NCI-H2196 (cell line): ENCODE measurements around the gene SLC25A22.
A peak's percentile ranks its signal among the peaks of the same experiment; 100 is the strongest.

Experiments
- DNase-seq: peaks from one replicate; lab custom pipeline; 2025; ENCODE audit not compliant: unreplicated experiment; lab: John Stamatoyannopoulos, UW

The SLC25A22 gene

GRCh38 chr11:798093-798713, at the start of gene SLC25A22:
Gene SLC25A22, minus strand, starts transcription at chr11:798281. Its CDS starts 3,275 bp downstream, at chr11:795006.
- DNase-seq = peak; percentile 90

- no peak for DNase-seq
Observed at GRCh38 chr11:847876-848275, 49.8 kb upstream of the SLC25A22 start.

GRCh38 chr11:846496-847098, 48.5 kb upstream of the SLC25A22 start:
- no peak for DNase-seq

GRCh38 chr11:845872-846495, 47.9 kb upstream of the SLC25A22 start:
- no peak for DNase-seq

DNA sequence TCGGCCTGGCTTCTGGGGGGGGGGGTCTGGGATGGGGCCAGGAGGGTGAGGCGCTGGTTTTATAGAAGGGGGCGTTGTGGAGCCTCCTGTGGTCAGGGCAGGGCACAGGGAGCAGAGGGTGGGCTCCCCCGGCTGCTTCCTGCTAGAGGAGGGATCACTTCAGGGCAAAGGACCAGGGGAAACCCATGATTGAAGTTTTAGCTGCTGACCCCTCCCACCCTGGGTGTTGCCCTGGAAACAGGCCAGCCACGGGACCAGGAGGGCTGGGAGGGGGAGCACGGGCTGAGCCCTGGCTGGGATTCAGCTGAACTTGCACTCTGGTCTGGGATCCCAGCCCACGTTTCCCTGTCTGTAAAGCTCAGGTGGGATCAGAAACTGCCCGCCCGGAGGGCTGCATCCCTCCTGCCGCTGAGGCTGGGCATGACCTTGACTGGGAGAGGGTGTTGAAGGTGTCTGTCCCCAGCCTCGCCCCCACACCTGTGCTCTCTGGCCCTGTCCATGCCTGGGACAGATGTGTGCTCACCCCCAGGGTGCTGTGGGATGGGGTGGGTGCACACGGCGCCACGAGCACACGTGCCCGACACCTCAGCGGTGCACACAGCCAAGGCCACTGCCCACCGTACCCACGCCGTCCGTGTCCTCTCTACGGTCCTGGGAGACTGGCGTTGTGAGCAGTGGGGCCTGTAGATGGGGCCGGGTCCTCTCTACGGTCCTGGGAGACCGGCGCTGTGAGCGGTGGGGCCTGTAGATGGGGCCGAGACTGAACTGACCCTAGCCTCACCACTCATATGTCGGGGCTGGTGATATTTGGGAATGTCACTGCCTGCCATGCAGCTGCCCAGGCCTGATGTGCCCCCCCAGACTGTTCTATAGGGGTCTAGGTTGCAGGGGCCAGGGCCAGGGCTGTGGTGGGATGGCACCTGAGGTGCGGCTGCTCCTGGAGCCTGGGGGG, 46.9 kb upstream of the SLC25A22 start:
- DNase-seq = peak; percentile 65

- peak; percentile 57 for DNase-seq
Observed at GRCh38 chr11:843818-844692, 46.0 kb upstream of the SLC25A22 start.

GRCh38 chr11:843086-843734, 45.1 kb upstream of the SLC25A22 start:
- no peak for DNase-seq

DNA sequence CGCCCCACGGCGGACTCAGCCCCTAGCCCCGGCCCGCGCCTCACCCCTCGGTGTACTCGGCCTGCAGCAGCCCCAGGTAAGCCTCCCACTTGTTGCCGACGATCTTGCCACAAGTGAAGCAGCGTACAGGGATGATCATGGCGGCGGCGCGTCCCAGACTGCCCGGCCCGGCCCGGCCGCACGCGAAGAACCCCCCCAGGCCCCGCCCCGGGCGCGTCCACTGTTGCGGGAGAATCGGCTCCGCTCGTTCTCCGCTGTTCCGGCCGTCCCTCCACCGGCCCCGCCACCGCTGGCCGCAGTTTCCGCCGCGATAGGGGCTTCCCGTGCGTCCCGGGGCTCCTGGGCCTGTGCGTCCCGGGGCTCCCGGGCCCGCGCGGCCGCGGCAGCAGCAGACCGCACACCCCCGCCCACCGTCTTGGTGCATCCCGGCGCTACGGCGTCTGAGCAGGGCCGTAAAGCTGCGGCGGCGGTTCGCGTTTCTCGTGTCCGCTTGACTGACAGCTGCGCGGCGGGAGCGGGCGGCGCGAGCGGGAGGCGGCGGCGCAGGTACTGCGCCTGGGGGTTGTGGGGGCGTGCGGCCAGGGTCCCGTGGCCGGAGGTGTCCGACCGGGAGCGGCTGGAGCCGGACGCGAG, 44.4 kb upstream of the SLC25A22 start, which contains the start of the genes POLR2L and TSPAN4:
Gene POLR2L (minus strand): TSS at position 160 of the 633 bp plus-strand sequence. CDS start 21 bp downstream, at position 139.
Gene TSPAN4 (plus strand): TSS at position 483 of the 633 bp plus-strand sequence. CDS start 7,453 bp downstream, outside the sequence.
- peak; percentile 87 for DNase-seq

GRCh38 chr11:841981-842369, 43.9 kb upstream of the SLC25A22 start:
- no peak for DNase-seq

GRCh38 chr11:839875-840617, 42.0 kb upstream of the SLC25A22 start:
- DNase-seq = no peak

DNA sequence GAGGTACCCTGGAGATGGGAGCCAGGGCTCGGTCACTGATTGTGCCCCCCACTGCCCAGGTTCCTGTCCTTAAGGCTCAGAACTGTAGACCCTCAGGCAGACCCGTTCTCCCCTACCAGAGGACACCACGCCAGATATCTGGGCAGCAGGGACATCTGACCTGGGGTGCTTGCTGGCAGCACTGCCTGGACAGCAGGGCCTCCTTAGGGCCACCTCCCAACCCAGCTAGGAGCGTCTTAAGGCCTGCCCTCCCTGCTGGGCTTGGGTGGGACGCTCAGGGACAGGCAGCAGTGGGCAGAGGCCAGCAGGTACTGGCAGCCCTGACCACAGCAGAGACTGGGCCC, 41.2 kb upstream of the SLC25A22 start:
- DNase-seq = no peak

DNA sequence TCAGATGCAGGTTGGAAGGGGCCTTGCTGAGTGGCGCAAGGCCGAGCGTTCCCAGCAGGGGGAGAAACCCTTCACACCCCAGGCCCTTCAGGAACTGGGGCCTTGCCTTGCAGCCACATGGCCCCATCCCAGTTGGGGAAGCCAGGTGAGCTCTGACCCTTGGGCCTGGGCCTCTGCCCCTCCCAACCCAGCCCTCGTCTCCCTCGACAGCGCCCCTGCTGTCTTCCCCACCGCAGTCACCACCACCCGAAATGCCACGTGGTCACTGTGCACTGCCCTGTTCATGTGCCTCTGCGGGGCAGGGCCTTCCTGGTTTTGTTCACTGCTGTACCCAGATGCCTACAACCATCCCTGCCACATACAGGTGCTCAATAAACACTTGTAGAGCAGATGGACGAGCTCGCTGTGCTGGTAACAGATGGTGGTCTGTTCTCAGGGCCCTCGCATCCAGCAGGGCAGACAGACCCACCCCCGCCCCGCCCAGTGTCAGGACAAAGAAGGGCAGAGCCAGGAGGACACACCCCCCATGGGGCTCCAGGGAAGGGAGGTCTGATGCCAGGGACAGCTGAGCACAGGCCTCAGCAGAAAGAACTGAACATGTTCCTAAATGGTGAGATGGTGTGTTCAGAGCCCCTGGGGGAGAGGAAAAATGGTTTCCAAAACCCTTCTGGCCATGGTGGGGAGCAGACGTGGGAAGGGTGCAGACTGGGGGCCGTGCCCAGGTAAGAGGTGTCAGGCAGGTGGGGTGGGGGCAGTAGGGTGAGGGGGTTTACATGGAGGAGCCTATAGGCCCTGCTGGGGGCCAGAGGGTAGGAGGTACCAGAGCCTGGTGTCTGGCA, 40.6 kb upstream of the SLC25A22 start:
- DNase-seq = no peak

- DNase-seq = no peak
Observed at GRCh38 chr11:837990-838307, 39.9 kb upstream of the SLC25A22 start.

DNA sequence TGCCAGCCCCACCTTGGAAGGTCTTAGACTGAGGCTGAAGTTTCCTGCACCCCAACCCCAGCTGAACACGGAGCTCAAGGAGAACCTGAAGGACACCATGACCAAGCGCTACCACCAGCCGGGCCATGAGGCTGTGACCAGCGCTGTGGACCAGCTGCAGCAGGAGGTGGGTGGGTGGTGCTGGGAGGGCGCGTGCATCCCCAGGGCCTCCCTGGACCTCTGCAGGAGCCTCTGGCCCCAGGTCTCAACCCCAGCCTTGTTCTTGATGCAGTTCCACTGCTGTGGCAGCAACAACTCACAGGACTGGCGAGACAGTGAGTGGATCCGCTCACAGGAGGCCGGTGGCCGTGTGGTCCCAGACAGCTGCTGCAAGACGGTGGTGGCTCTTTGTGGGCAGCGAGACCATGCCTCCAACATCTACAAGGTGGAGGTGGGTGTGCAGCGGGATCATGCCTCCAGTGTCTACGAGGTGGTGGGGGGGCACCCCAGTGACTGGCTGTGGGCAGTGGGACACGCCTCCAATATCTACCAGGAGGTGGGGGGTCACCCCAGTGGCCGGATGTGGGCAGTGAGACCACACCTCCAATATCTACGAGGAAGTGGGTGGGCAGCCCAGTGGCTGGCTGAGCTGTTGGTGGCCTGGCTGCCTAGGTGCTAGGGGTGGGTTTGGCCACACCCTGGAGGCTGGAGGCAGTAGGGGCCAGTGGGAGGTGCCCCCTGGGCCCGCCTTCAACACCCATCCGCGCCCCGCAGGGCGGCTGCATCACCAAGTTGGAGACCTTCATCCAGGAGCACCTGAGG, 39.3 kb upstream of the SLC25A22 start:
- DNase-seq = no peak

GRCh38 chr11:836700-837099, 38.6 kb upstream of the SLC25A22 start:
- no peak for DNase-seq

DNA sequence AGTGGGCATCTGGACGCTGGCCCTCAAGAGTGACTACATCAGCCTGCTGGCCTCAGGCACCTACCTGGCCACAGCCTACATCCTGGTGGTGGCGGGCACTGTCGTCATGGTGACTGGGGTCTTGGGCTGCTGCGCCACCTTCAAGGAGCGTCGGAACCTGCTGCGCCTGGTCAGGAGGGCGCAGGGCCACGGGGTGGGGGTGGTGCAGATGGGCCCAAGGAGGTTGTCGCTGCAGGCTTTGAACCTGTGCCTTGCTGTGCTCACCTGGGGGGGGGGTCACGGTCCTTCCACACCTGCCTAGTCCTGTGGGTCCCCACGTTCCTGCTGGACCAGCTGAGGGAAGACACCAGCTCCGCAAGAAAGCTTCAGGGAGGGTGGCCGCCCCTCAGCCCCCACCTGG, 38.2 kb upstream of the SLC25A22 start:
- no peak for DNase-seq
